Activated T-helper 1 cell treated with anti-CD3 and anti-CD28 coated beads, Interleukin-12 subunit alpha, Interleukin-12 subunit beta, Interleukin-2, Interleukin-4 antibody, amounts not matched to agents 30 ng/mL and 10 ng/mL and 1 ng/mL, durations not matched to agents 14 hours and 24 hours and 36 hours (primary cell): ENCODE measurements around the gene CFAP74. TPM values are rescaled to one million over a fixed set of nuclear protein-coding genes. Genes with fewer than 3 reads are reported as not detected.
A peak's percentile ranks its signal among the peaks of the same experiment; 100 is the strongest.

Experiments used
- DNase-seq: peaks from one replicate; pipeline ENCODE4 v3.0.0; 2021; ENCODE audit warnings: low spot score
- H3K27ac Mint-ChIP-seq: one replicate; pipeline ENCODE4 v1.8.0; 2021; ENCODE audit warnings: mild to moderate bottlenecking, mixed read lengths
- H3K27me3 Mint-ChIP-seq: one replicate; pipeline ENCODE4 v1.8.0; 2022; ENCODE audit warnings: mild to moderate bottlenecking, moderate library complexity, mixed read lengths; ENCODE audit not compliant: insufficient read depth
- H3K36me3 Mint-ChIP-seq: one replicate; pipeline ENCODE4 v1.8.0; 2021; ENCODE audit warnings: low read depth, mixed read lengths
- H3K4me1 Mint-ChIP-seq: one replicate; pipeline ENCODE4 v1.8.0; 2021; ENCODE audit warnings: low read depth, mixed read lengths
- H3K4me3 Mint-ChIP-seq: one replicate; pipeline ENCODE4 v1.8.0; 2021; ENCODE audit warnings: mild to moderate bottlenecking, moderate library complexity, mixed read lengths
- H3K9me3 Mint-ChIP-seq: one replicate; pipeline ENCODE4 v1.8.0; 2021; ENCODE audit warnings: mixed read lengths
- intact Hi-C: fragments of 100-400 bp; cut with micrococcal nuclease; formaldehyde crosslinking; loops from one replicate; pipeline ENCODE4 v1.15.1; 2024
- total RNA-seq: library from RNA; stranded (reverse); gene quantifications from 2 replicates; pipeline ENCODE4 v1.2.3, GENCODE V29; 2022

Gene CFAP74
- total RNA-seq, 1 donor from 2014 or later = not detected

- Mint-ChIP-seq H3K27ac (no peak overlapping the region), H3K9me3 (peaks cover 2% of the 10 kb centered on the region), H3K27me3 (peaks cover 5% of the 10 kb centered on the region), H3K4me1 (no peaks in the 10 kb centered on the region), H3K4me3 (no peak overlapping the region), H3K36me3 (no peaks in the 10 kb centered on the region)
- intact Hi-C loops = no loop called here
- no peak for DNase-seq
Measured at GRCh38 chr1:1962752-1963151, 40.8 kb downstream of the CFAP74 start.

- Mint-ChIP-seq H3K4me3 (no peak overlapping the region), H3K4me1 (no peaks in the 10 kb centered on the region), H3K27me3 (peaks cover 5% of the 10 kb centered on the region), H3K9me3 (no peaks in the 10 kb centered on the region), H3K27ac (no peak overlapping the region), H3K36me3 (no peaks in the 10 kb centered on the region)
- DNase-seq = no peak
- intact Hi-C loops = loop anchor here (1.0 kb wide), 1 partner anchor 85 kb away; no protein-coding TSS in a partner anchor
Measured at GRCh38 chr1:1960480-1961196, 42.9 kb downstream of the CFAP74 start.

- no peak overlapping the region for H3K27ac Mint-ChIP-seq
Measured at GRCh38 chr1:1959840-1960479, 43.6 kb downstream of the CFAP74 start.

GRCh38 chr1:1959459-1959839 is 44.1 kb downstream of the CFAP74 start:
- intact Hi-C loops = no loop called here
- Mint-ChIP-seq H3K4me1 (no peaks in the 10 kb centered on the region), H3K27ac (no peak overlapping the region), H3K27me3 (peaks cover 5% of the 10 kb centered on the region), H3K36me3 (no peaks in the 10 kb centered on the region), H3K9me3 (no peaks in the 10 kb centered on the region), H3K4me3 (no peak overlapping the region)
- DNase-seq = no peak

More at GRCh38 chr1:1959840-1960479, 43.6 kb downstream of the CFAP74 start:
- Mint-ChIP-seq H3K9me3 (no peaks in the 10 kb centered on the region), H3K4me1 (no peaks in the 10 kb centered on the region), H3K4me3 (no peak overlapping the region), H3K27me3 (peaks cover 5% of the 10 kb centered on the region), H3K36me3 (no peaks in the 10 kb centered on the region)
- peak; percentile 47 for DNase-seq
- intact Hi-C loops = loop anchor here (1.0 kb wide), 1 partner anchor 85 kb away; no protein-coding TSS in a partner anchor

GRCh38 chr1:1958071-1958541 is 45.5 kb downstream of the CFAP74 start:
- Mint-ChIP-seq H3K27me3 (peaks cover 5% of the 10 kb centered on the region), H3K36me3 (no peaks in the 10 kb centered on the region), H3K4me1 (no peaks in the 10 kb centered on the region), H3K9me3 (no peaks in the 10 kb centered on the region), H3K27ac (no peak overlapping the region), H3K4me3 (no peak overlapping the region)
- DNase-seq = no peak
- intact Hi-C loops = no loop called here

- Mint-ChIP-seq H3K27me3 (peaks cover 5% of the 10 kb centered on the region), H3K9me3 (no peaks in the 10 kb centered on the region), H3K4me1 (no peaks in the 10 kb centered on the region), H3K27ac (no peak overlapping the region), H3K36me3 (no peaks in the 10 kb centered on the region), H3K4me3 (no peak overlapping the region)
- intact Hi-C loops = no loop called here
- DNase-seq = no peak
Measured at GRCh38 chr1:1957533-1957961, 46.0 kb downstream of the CFAP74 start.

- intact Hi-C loops = no loop called here
- Mint-ChIP-seq H3K27me3 (peaks cover 7% of the 10 kb centered on the region), H3K27ac (no peak overlapping the region), H3K4me1 (no peaks in the 10 kb centered on the region), H3K36me3 (no peaks in the 10 kb centered on the region), H3K9me3 (no peaks in the 10 kb centered on the region), H3K4me3 (no peak overlapping the region)
- DNase-seq = no peak
Measured at GRCh38 chr1:1956586-1957532, 46.7 kb downstream of the CFAP74 start.

GRCh38 chr1:1956101-1956500 is 47.5 kb downstream of the CFAP74 start:
- no peaks in the 10 kb centered on the region for H3K4me1 Mint-ChIP-seq
- H3K27ac Mint-ChIP-seq = no peak overlapping the region

GRCh38 chr1:1955621-1956094 is 47.9 kb downstream of the CFAP74 start:
- no peak for DNase-seq
- Mint-ChIP-seq H3K27me3 (peaks cover 4% of the 10 kb centered on the region), H3K27ac (no peak overlapping the region), H3K4me3 (no peak overlapping the region), H3K4me1 (no peaks in the 10 kb centered on the region), H3K36me3 (no peaks in the 10 kb centered on the region), H3K9me3 (peaks cover 12% of the 10 kb centered on the region)
- intact Hi-C loops = no loop called here

More at GRCh38 chr1:1956101-1956500, 47.5 kb downstream of the CFAP74 start:
- H3K36me3 Mint-ChIP-seq = no peaks in the 10 kb centered on the region
- peaks cover 7% of the 10 kb centered on the region for H3K27me3 Mint-ChIP-seq
- H3K4me3 Mint-ChIP-seq = no peak overlapping the region
- intact Hi-C loops = no loop called here
- peaks cover 7% of the 10 kb centered on the region for H3K9me3 Mint-ChIP-seq
- no peak for DNase-seq

GRCh38 chr1:1954831-1955441 is 48.6 kb downstream of the CFAP74 start:
- Mint-ChIP-seq H3K27ac (no peak overlapping the region), H3K36me3 (no peaks in the 10 kb centered on the region), H3K9me3 (peaks cover 13% of the 10 kb centered on the region), H3K4me3 (no peak overlapping the region), H3K27me3 (peaks cover 4% of the 10 kb centered on the region), H3K4me1 (no peaks in the 10 kb centered on the region)
- intact Hi-C loops = no loop called here
- DNase-seq = no peak

- H3K36me3 Mint-ChIP-seq = no peaks in the 10 kb centered on the region
- intact Hi-C loops = no loop called here
- no peak overlapping the region for H3K27ac Mint-ChIP-seq
- DNase-seq = no peak
- H3K9me3 Mint-ChIP-seq = peaks cover 13% of the 10 kb centered on the region
- peaks cover 2% of the 10 kb centered on the region for H3K27me3 Mint-ChIP-seq
- H3K4me1 Mint-ChIP-seq = no peaks in the 10 kb centered on the region
- no peak overlapping the region for H3K4me3 Mint-ChIP-seq
Measured at GRCh38 chr1:1954015-1954414, 49.6 kb downstream of the CFAP74 start.

- H3K9me3 Mint-ChIP-seq = peaks cover 13% of the 10 kb centered on the region
- H3K4me1 Mint-ChIP-seq = no peaks in the 10 kb centered on the region
- H3K36me3 Mint-ChIP-seq = no peaks in the 10 kb centered on the region
- no peak overlapping the region for H3K27ac Mint-ChIP-seq
- intact Hi-C loops = no loop called here
- no peak for DNase-seq
- H3K4me3 Mint-ChIP-seq = no peak overlapping the region
- peaks cover 2% of the 10 kb centered on the region for H3K27me3 Mint-ChIP-seq
Measured at GRCh38 chr1:1950940-1951339, 52.6 kb downstream of the CFAP74 start.
